Renal cortex interstitium (tissue), 15 donors: ENCODE results near the gene CLEC4A. TPM values are rescaled to one million over a fixed set of nuclear protein-coding genes. Genes with fewer than 3 reads are reported as not detected.
"Not testable (repeated sequence)": the region's sequence is repeated elsewhere in the genome, so short reads cannot be mapped to it uniquely, and the experiment has no call there.

Experiments
- DNase-seq, 11 donors: peaks; one replicate each; pipeline ENCODE4 v3.0.0-alpha.2; 2013; ENCODE audit warnings: low read depth in 9 of 11, low spot score in 4 of 11; ENCODE audit errors: extremely low read depth in 1 of 11
- long read RNA-seq, 16 experiments: transcript quantifications; one replicate each; lab custom pipeline, GENCODE V29; 2026
- polyA plus RNA-seq, 3 donors: library from polyadenylated mRNA; unstranded; fragments of 120-200 nt; gene quantifications; one replicate each; pipeline ENCODE4 v1.2.1, GENCODE V29; 2013; ENCODE audit not compliant: insufficient read length in 3 of 3

The CLEC4A gene
- 1 to 10 TPM; 1.0 to 3.6 (median 1.9) TPM for polyA plus RNA-seq
- long read RNA-seq, donor 1, partial matches to known transcripts = 0 of 2 reads
- long read RNA-seq, donor 1, other reads (novel, unspliced or antisense) = 0 of 2 reads
- long read RNA-seq, donor 2 = 0 reads
- long read RNA-seq, donor 3 = 0 reads
- long read RNA-seq, donor 4, partial matches to known transcripts = 0 of 1 reads
- long read RNA-seq, donor 4, other reads (novel, unspliced or antisense) = 0 of 1 reads
- long read RNA-seq, donor 5 = 0 reads
- long read RNA-seq, donor 6 = 0 reads
- long read RNA-seq, donor 7 = 0 reads
- long read RNA-seq, donor 8, partial matches to known transcripts = 0 of 1 reads
- long read RNA-seq, donor 8, other reads (novel, unspliced or antisense) = 0 of 1 reads
- long read RNA-seq, donor 9 = 0 reads
- long read RNA-seq, donor 10 = 0 reads
- long read RNA-seq, donor 11 = 0 reads
- long read RNA-seq, donor 12 = 0 reads
- long read RNA-seq, donor 13 = 0 reads
- long read RNA-seq, donor 14 = 0 reads
- long read RNA-seq, donor 15 = 0 reads
- long read RNA-seq, donor 16 = 0 reads

GRCh38 chr12:8123124-8123912 lies at the start of gene CLEC4A:
TSS of gene CLEC4A (plus strand) at chr12:8123617. CDS start at chr12:8123879, 262 bp downstream.
- DNase-seq = no peak

GRCh38 chr12:8075935-8076334 lies 47.5 kb upstream of the CLEC4A start:
- no peak for DNase-seq

GRCh38 chr12:8076366-8076765 lies 47.1 kb upstream of the CLEC4A start:
- DNase-seq = no peak

GRCh38 chr12:8077207-8077606 lies 46.2 kb upstream of the CLEC4A start:
- DNase-seq = peak in 2 of 11 donors; percentile 8 to 13

- peak in 2 of 11 donors; percentile 7 to 31 for DNase-seq
Observed at GRCh38 chr12:8078398-8078797, 45.0 kb upstream of the CLEC4A start.

GRCh38 chr12:8078916-8079315 lies 44.5 kb upstream of the CLEC4A start:
- DNase-seq = no peak

GRCh38 chr12:8080120-8080519 lies 43.3 kb upstream of the CLEC4A start:
- no peak for DNase-seq

- peak in 3 of 11 donors; percentile 13 to 30 (median 16) for DNase-seq
Observed at GRCh38 chr12:8081251-8081920, 42.0 kb upstream of the CLEC4A start.

- peak in 2 of 11 donors; percentile 3 to 13 for DNase-seq
Observed at GRCh38 chr12:8082808-8083100, 40.7 kb upstream of the CLEC4A start.

GRCh38 chr12:8084351-8084750 lies 39.1 kb upstream of the CLEC4A start:
- DNase-seq = not testable (repeated sequence)

GRCh38 chr12:8087666-8088065 lies 35.8 kb upstream of the CLEC4A start:
- DNase-seq = no peak

- DNase-seq = no peak
Observed at GRCh38 chr12:8088574-8088973, 34.8 kb upstream of the CLEC4A start.

GRCh38 chr12:8089277-8089676 lies 34.1 kb upstream of the CLEC4A start:
- not testable (repeated sequence) for DNase-seq

- DNase-seq = no peak
Observed at GRCh38 chr12:8089716-8090115, 33.7 kb upstream of the CLEC4A start.

- no peak for DNase-seq
Observed at GRCh38 chr12:8093291-8093690, 30.1 kb upstream of the CLEC4A start.

- DNase-seq = no peak
Observed at GRCh38 chr12:8096281-8096915, 27.0 kb upstream of the CLEC4A start.

GRCh38 chr12:8099235-8099634 lies 24.2 kb upstream of the CLEC4A start:
- no peak for DNase-seq

GRCh38 chr12:8108808-8109398 lies 14.5 kb upstream of the CLEC4A start:
- peak; percentile 31 to 80 (median 54) for DNase-seq

- not testable (repeated sequence) for DNase-seq
Observed at GRCh38 chr12:8113117-8113516, 10.3 kb upstream of the CLEC4A start.
